GM11168 (cell line): Measurements from ENCODE around the gene RBBP6.

Experiments used
- in situ Hi-C: fragments of 300-500 bp; cut with MboI; formaldehyde crosslinking; loops from one replicate; pipeline ENCODE4 v1.12.0; 2022; ENCODE audit warnings: low sequenced_read_pairs; ENCODE audit not compliant: unreplicated experiment

Gene RBBP6

GRCh38 chr16:24522751-24523150, 16.6 kb upstream of the RBBP6 start:
- in situ Hi-C loops = loop anchor here (25.0 kb wide), 1 partner anchor 460 kb away; no protein-coding TSS in a partner anchor

DNA sequence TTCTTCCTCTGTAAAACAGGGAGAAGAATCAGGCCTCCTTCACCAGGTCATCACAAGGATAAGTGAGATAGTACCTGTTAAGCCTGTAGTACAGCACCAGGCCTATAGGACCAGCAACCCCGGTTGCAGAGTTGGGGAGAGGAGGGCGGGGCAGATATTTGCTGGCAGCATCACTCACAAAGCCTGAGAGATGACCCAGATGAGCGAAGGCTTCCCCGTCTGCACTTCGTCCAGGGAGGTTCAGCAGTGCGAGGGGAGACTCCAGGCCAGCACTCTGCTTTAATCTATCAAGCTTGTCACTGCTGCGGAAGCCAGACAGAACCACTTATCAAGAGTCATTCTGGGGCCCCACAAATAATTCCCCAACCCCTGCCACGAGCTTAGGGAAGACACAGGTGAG, 15.8 kb upstream of the RBBP6 start:
- in situ Hi-C loops = loop anchor here (25.0 kb wide), 1 partner anchor 461 kb away; no protein-coding TSS in a partner anchor

DNA sequence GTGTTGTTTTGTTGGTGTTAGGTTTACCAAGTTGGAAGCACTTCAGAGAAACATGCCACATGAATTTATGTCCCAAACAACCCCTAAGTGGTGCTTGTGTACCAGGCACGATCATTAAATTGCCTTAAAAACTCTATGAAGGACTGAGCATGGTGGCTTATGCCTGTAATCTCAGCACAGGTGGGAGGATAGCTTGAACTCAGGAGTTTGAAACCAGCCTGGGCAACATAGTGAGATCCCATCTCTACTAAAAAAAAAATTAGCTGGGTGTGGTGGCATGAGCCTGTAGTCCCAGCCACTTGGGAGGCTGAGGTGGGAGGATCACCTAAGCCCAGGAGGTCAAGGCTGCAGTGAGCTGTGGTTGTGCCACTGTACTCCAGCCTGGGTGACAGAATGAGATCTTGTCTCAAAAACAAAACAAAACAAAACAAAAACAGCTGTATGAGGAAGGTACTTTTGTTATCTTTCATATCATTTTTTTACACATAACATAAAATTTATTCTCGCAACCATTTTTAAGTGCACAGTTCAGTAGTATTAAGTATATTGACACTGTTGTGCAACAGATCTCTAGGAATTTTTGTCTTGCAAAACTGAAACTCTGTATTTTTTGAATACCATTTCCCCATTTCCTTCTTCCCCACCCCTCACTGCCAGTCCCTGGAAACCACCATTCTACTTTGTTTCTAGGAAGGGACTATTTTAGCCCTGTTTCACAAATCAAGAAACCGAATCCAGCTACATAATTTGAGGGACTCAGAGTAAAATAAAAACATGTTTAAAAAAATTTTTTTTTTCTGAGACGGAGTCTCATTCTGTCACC, 14.3 kb upstream of the RBBP6 start:
- in situ Hi-C loops = loop anchor here (25.0 kb wide), 1 partner anchor 463 kb away; no protein-coding TSS in a partner anchor

GRCh38 chr16:24525970-24526559, 13.3 kb upstream of the RBBP6 start:
- in situ Hi-C loops = no loop called here

DNA sequence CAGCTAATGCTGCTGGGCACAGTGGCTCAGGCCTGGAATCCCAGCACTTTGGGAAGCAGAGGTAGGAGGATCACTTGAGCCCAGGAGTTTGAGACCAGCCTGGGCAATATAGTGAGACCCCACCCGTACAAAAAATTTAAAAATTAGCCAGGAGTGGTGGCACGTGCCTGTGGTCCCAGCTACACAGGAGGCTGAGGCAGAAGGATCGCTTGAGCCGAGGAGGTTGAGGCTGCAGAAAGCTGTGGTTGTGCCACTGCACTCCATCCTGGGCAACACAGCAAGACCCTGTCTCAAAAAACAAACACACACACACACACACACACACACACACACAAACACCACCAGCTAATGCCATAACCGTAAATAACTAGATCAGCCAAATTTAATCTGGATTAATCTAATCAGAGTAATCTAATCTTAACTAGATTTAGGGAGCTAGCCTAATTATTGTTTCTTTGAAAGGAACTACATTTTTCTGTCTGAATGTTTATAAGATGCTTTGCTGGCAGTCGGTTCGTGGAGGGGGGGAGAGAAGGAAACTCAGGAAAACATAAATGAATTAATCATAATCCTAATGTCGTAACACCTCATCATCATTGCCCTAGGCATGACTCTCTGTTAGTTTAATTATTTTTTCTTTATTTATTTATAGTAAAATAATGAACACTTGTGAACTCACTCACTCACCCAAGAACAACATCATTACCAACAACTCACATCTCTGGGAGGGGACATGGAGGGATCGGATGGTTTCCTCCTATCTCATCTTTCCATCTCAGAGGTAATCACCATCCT, 12.5 kb upstream of the RBBP6 start:
- in situ Hi-C loops = no loop called here

DNA sequence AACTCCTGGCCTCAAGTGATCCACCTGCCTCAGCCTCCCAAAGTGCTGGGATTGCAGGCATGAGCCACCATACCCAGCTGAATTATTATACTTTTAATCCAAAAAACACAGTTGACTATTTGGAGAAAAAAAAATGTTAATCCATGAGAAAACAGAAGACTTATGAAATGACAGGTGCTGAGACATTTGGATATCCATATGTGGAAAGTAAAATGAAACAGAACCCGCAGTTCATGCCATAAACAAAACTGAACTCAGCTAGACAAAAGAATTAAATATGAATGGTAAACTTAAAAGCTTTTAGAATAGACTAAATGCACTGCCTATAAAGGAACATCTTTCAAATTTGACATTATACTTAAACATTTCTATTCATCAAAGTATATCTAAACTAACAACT, 8.2 kb upstream of the RBBP6 start:
- in situ Hi-C loops = no loop called here

DNA sequence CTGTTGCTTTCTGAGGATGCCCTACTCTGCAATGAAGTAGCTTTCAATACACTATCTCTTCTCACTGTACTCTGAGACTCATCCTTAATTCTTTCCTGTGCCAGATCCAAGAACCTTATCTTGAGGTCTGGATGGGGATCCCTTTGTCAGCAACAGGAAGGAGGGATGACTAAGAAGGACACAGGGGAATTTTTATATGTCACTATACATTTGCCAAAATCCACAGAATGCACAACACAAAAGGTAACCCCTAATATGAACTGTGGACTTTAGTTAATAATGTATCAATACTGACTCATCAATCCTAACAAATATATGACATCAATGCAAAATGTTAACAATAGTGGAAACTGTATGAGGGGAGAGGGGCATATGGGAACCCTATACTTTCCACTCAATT, 4.7 kb upstream of the RBBP6 start:
- in situ Hi-C loops = no loop called here

- in situ Hi-C loops = no loop called here
These were observed 3.5 kb upstream of the RBBP6 start for GRCh38 chr16:24535827-24536226.

DNA sequence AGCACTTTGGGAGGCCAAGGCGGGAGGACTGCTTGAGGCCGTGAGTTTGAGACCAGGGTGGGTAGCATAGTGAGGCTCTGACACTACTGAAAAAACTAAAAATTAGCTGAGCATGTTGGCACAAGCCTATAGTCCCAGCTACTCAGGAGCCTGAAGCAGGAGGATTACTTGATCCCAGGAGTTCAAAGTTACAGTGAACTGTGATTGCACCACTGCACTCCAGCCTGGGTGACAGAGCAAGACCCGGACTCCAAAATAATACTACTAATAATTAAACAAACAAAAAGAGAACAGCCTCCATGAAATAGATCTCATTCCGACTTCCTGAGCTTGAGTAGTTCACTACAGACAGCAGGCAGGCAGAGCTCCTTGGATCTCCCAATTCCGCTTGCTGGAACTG, 2.7 kb upstream of the RBBP6 start:
- in situ Hi-C loops = no loop called here

- in situ Hi-C loops = no loop called here
These were observed 1.7 kb upstream of the RBBP6 start for GRCh38 chr16:24537474-24538337.

- in situ Hi-C loops = no loop called here
These were observed 541 bp upstream of the RBBP6 start for GRCh38 chr16:24538756-24539294.

- in situ Hi-C loops = no loop called here
These were observed 660 bp downstream of the RBBP6 start for GRCh38 chr16:24539850-24540601.

GRCh38 chr16:24540602-24541210, 1.3 kb downstream of the RBBP6 start:
- in situ Hi-C loops = no loop called here

DNA sequence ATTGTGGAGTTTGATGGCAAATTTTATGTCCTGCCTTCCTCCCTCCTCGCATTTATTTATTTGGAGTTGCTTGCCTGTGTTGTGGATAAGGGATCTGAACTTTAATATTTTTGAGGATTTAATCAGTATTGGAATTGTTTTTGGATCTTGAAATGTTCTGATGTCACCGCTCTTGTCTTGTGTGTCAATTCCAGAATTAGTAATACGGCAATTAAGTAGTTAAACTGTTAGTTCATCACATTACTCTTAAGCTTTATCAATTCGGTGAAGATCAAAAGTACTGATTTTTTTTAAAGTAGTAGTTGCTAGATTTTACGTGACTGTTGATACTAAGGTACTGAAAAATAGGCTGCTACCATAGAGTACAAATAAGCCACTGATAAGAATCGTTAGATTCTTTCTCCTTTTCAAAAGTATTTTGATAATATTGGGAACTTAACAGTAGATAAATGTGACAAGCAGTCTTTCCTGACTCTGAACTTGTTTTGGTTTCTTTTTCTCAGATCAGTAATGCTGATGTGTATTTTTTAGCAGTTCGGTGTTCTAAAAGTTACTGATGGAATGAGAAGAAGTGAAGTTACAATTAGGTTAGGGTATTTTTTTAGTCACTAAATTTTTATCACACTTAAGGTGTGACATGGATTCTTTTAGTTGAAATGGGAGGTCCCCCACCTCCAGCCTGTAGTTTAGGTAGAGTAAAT, 2.0 kb downstream of the RBBP6 start:
- in situ Hi-C loops = no loop called here

DNA sequence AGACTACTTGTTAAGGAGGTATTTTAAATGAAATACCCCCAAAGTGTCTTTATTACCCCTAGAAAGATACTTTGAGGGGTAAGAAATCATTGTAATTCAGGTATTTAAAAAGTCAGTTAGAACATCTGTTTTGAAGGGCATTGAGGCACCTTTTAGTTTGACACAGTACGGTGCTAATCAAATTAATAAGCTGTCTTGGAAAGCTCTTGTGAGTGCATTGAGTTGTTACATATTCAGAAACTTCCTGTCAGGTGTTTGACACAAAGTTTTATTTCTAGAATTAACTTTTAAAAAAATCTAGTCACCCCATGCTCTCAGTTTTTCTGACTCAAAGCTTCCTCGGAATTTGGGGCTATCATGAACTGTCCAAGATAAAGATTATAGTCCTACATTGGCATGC, 4.6 kb downstream of the RBBP6 start:
- in situ Hi-C loops = no loop called here

- in situ Hi-C loops = no loop called here
These were observed 5.3 kb downstream of the RBBP6 start for GRCh38 chr16:24544640-24545039.

- in situ Hi-C loops = no loop called here
These were observed 10.9 kb downstream of the RBBP6 start for GRCh38 chr16:24550295-24550694.

DNA sequence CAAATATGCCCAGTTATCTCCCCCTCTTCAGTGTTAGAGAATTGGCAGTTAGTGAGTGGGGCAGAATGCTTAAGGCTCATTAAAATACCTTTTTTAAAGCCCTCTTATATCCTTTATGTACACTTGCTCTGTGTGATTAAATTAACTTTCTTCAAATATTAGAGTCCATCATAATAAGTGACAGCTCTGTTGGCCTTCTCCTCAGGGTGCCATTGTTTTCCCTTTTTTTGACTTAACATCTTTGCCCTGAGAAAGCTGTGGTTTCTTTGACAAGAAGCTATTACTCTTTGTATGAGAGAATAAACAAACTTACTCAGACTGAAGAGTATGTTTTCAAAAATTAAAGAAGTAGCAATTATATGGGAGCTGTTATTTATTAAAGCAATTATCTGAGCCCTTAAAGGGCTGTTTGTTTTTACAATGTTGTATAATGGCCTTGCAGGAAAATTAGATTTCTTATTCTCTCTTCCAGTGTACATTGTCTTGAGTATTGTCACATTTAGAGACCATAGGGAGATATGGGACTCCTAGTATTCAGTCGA, 13.4 kb downstream of the RBBP6 start:
- in situ Hi-C loops = no loop called here
